GM23248 (cell line): Measurements from ENCODE around the gene CHST8. TPM values are rescaled to one million over a fixed set of nuclear protein-coding genes. Genes with fewer than 3 reads are reported as not detected.
A peak's percentile ranks its signal among the peaks of the same experiment; 100 is the strongest.

Source experiments
- DNase-seq: peaks from one replicate; pipeline ENCODE4 v3.0.0-alpha.2; 2015
- H2AFZ ChIP-seq: fragments of 200-600 bp; sonication (generic); 2 replicates; pipeline ENCODE4 v1.6.1; 2016; ENCODE audit warnings: antibody characterized with exemption
- H3F3A ChIP-seq: fragments of 200-600 bp; sonication (generic); 2 replicates; pipeline ENCODE4 v1.6.1; 2016; ENCODE audit warnings: mild to moderate bottlenecking, antibody characterized with exemption, mixed run types; ENCODE audit not compliant: insufficient read depth
- H3K27ac ChIP-seq: fragments of 200-600 bp; sonication (generic); 2 replicates; pipeline ENCODE4 v1.5.1; 2016; ENCODE audit warnings: mild to moderate bottlenecking
- H3K27me3 ChIP-seq: fragments of 200-600 bp; sonication (generic); replicated peaks from 2 replicates; pipeline ENCODE4 v1.6.1; 2016; ENCODE audit warnings: mild to moderate bottlenecking; ENCODE audit not compliant: insufficient read depth
- H3K36me3 ChIP-seq: fragments of 200-600 bp; sonication (generic); 2 replicates; pipeline ENCODE4 v1.6.1; 2016; ENCODE audit warnings: low read depth, mild to moderate bottlenecking
- H3K4me1 ChIP-seq: fragments of 200-600 bp; sonication (generic); 2 replicates; pipeline ENCODE4 v1.6.1; 2016; ENCODE audit warnings: mild to moderate bottlenecking; ENCODE audit not compliant: insufficient read depth
- H3K4me2 ChIP-seq: fragments of 200-600 bp; sonication (generic); one replicate; pipeline ENCODE4 v1.6.1; 2016; ENCODE audit warnings: mild to moderate bottlenecking; ENCODE audit not compliant: unreplicated experiment
- H3K4me3 ChIP-seq: fragments of 200-600 bp; sonication (generic); 2 replicates; pipeline ENCODE4 v1.5.1; 2016; ENCODE audit warnings: mild to moderate bottlenecking
- H3K79me2 ChIP-seq: fragments of 200-600 bp; sonication (generic); 2 replicates; pipeline ENCODE4 v1.6.1; 2016; ENCODE audit warnings: mild to moderate bottlenecking; ENCODE audit not compliant: insufficient read depth
- H3K9ac ChIP-seq: fragments of 200-600 bp; sonication (generic); 2 replicates; pipeline ENCODE4 v1.6.1; 2016; ENCODE audit warnings: mild to moderate bottlenecking
- H3K9me2 ChIP-seq: fragments of 200-600 bp; sonication (generic); 2 replicates; pipeline ENCODE4 v1.6.1; 2016; ENCODE audit warnings: mixed run types, mild to moderate bottlenecking, moderate library complexity; ENCODE audit not compliant: insufficient read depth
- H3K9me3 ChIP-seq: fragments of 200-600 bp; sonication (generic); one replicate; pipeline ENCODE4 v1.6.1; 2017; ENCODE audit warnings: low read depth
- H4K20me1 ChIP-seq: fragments of 200-600 bp; sonication (generic); 2 replicates; pipeline ENCODE4 v1.6.0; 2016; ENCODE audit not compliant: insufficient read depth
- EZH2 ChIP-seq: fragments of 200-600 bp; sonication (generic); IDR thresholded peaks from 2 replicates; pipeline ENCODE4 v1.6.1; 2018; ENCODE audit warnings: antibody characterized with exemption, mild to moderate bottlenecking; ENCODE audit not compliant: insufficient read depth, poor library complexity, severe bottlenecking
- EZH2phosphoT487 ChIP-seq: fragments of 200-600 bp; sonication (generic); IDR thresholded peaks from 2 replicates; pipeline ENCODE4 v1.6.1; 2018; ENCODE audit warnings: antibody characterized with exemption, moderate library complexity, mild to moderate bottlenecking, low read depth; ENCODE audit not compliant: insufficient read depth
- WGBS, 2 experiments: methylation state at CpG; one replicate each; pipeline ENCODE4 v1.1.6; 2015 to 2017; ENCODE audit warnings: low lambda C conversion rate in 2 of 2, low coverage in 1 of 2; ENCODE audit errors: missing lambda C conversion rate in 2 of 2; 5-methylcytosine and 5-hydroxymethylcytosine counted together
- in situ Hi-C: fragments of 300-500 bp; cut with MboI; formaldehyde crosslinking; loops from 2 replicates; pipeline ENCODE4 v1.15.0; 2020
- polyA plus RNA-seq: library from polyadenylated mRNA; unstranded; fragments of >200 nt; fragmentation: Nextera tagmentation; extraction: Ambion mirVana; gene quantifications from 2 replicates; pipeline ENCODE4 v1.2.1, GENCODE V29; 2016
- total RNA-seq: library from RNA; depleted of rRNA; stranded (reverse); fragments of >200 nt; shearing (Covaris generic); gene quantifications from 2 replicates; pipeline ENCODE4 v1.2.3, GENCODE V29; 2014

The CHST8 gene
- total and polyA plus RNA-seq, 2 experiments from 2014 or later, result 0.30 to 1.1 TPM

DNA sequence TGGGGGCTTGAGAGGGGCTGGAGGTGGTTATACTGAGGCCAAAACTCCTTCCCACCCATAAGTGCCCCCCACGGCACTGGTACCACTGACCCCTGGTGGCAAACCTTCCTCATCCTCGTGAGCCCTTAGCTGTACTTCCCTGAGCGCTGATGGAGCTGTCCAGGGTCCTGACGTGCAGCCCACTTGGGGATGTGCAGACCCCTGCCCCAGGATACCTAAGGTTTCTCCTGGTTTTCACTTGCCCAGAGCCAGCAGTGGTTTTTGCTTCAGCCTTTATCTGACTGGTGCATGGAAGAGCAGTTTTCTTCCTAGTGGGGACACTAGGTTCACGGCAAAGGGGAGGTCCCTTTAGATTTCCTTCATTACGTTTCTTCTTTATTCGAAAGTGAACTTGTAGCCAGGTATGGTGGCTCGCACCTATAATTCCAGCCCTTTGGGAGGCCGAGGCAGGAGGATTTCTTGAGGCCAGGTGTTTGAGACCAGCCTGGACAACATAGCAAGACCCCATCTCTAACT, 146.2 kb downstream of the CHST8 start:
- Histone ChIP-seq H3K4me3 (no peak overlapping the region), H3K4me1 (no peaks in the 10 kb centered on the region), H3K4me2 (no peak overlapping the region), H4K20me1 (no peaks in the 10 kb centered on the region), H3K79me2 (no peaks in the 10 kb centered on the region), H3K9ac (no peak overlapping the region), H3K9me3 (no peaks in the 10 kb centered on the region), H3F3A (no peaks in the 10 kb centered on the region), H3K9me2 (no peaks in the 10 kb centered on the region), H3K36me3 (no peaks in the 10 kb centered on the region), H3K27ac (no peak overlapping the region), H3K27me3 (0 out of 2 replicates have a peak, but pooled peaks cover 10% of the 10 kb centered on the region), H2AFZ (no peak overlapping the region)
- in situ Hi-C loops, result loop anchor here (10.0 kb wide), 1 partner anchor 533 kb away; no protein-coding TSS in a partner anchor
- TF ChIP-seq EZH2phosphoT487, result no peak
- no peak for TF ChIP-seq EZH2
- DNase-seq, result peak; percentile 39
- WGBS, 2 experiments, result 15 to 20% methylated on average over 9 of the region's 9 CpGs

DNA sequence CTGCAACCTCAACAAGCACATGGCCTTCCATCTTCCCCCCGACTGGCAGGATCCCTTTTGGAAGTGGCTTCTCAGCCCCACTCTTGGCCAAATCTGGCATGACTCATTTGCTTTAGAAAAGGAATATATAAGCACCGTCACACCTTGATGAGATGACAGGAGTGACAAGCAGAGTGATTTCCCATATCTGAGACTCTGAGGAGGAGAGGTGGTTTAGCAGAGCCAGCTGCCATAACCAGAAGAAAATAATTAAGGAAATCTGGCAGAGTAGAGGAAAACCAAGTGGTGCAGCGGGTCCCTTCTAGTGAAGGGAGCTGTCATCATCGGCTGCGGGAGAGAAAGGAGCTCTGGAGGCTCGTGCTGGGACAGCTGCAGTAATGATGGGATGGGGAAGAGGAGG, 147.5 kb downstream of the CHST8 start:
- TF ChIP-seq EZH2 (no peak), EZH2phosphoT487 (no peak)
- Histone ChIP-seq H3K4me1 (no peaks in the 10 kb centered on the region), H3K79me2 (no peaks in the 10 kb centered on the region), H3K9me2 (no peaks in the 10 kb centered on the region), H2AFZ (no peak overlapping the region), H3K4me3 (no peak overlapping the region), H3K9me3 (no peaks in the 10 kb centered on the region), H3K36me3 (no peaks in the 10 kb centered on the region), H3F3A (no peaks in the 10 kb centered on the region), H3K27ac (no peak overlapping the region), H4K20me1 (no peaks in the 10 kb centered on the region), H3K27me3 (0 out of 2 replicates have a peak, but pooled peaks cover 17% of the 10 kb centered on the region), H3K9ac (no peak overlapping the region), H3K4me2 (no peak overlapping the region)
- DNase-seq, result no peak
- 28 to 32% methylated on average over 6 of the region's 6 CpGs for WGBS, 2 experiments
- in situ Hi-C loops, result loop anchor here (10.0 kb wide), 1 partner anchor 534 kb away; no protein-coding TSS in a partner anchor

GRCh38 chr19:33770107-33770506, 148.4 kb downstream of the CHST8 start:
- Histone ChIP-seq H2AFZ (no peak overlapping the region), H3K27ac (no peak overlapping the region), H3F3A (no peaks in the 10 kb centered on the region), H3K9ac (no peak overlapping the region), H3K4me1 (no peaks in the 10 kb centered on the region), H3K9me3 (no peaks in the 10 kb centered on the region), H3K27me3 (0 out of 2 replicates have a peak, but pooled peaks cover 11% of the 10 kb centered on the region), H4K20me1 (no peaks in the 10 kb centered on the region), H3K79me2 (no peaks in the 10 kb centered on the region), H3K4me3 (no peak overlapping the region), H3K4me2 (no peak overlapping the region), H3K9me2 (no peaks in the 10 kb centered on the region), H3K36me3 (no peaks in the 10 kb centered on the region)
- 22 to 37% methylated on average over 8 of the region's 8 CpGs for WGBS, 2 experiments
- no peak for DNase-seq
- in situ Hi-C loops, result loop anchor here (5.0 to 10.0 kb wide), 2 partner anchors 325 to 348 kb away; no protein-coding TSS in a partner anchor
- TF ChIP-seq EZH2phosphoT487 (no peak), EZH2 (no peak)

GRCh38 chr19:33771384-33772101, 149.8 kb downstream of the CHST8 start:
- Histone ChIP-seq H3K9me2 (no peaks in the 10 kb centered on the region), H2AFZ (no peak overlapping the region), H3K4me2 (no peak overlapping the region), H3F3A (no peaks in the 10 kb centered on the region), H3K4me3 (no peak overlapping the region), H3K36me3 (no peaks in the 10 kb centered on the region), H3K9me3 (no peaks in the 10 kb centered on the region), H3K79me2 (no peaks in the 10 kb centered on the region), H3K9ac (no peak overlapping the region), H3K27me3 (0 out of 2 replicates have a peak, but pooled peaks cover 10% of the 10 kb centered on the region), H4K20me1 (no peaks in the 10 kb centered on the region), H3K27ac (no peak overlapping the region), H3K4me1 (no peaks in the 10 kb centered on the region)
- 12 to 14% methylated on average over 19 of the region's 19 CpGs for WGBS, 2 experiments
- peak; percentile 73 for DNase-seq
- in situ Hi-C loops, result loop anchor here (5.0 to 10.0 kb wide), 2 partner anchors 323 to 349 kb away; no protein-coding TSS in a partner anchor
- no peak for TF ChIP-seq EZH2
- TF ChIP-seq EZH2phosphoT487, result no peak
